Bronchial epithelial cell (primary cell): ENCODE measurements around the gene IFNG-AS1. TPM values are rescaled to one million over a fixed set of nuclear protein-coding genes. Genes with fewer than 3 reads are reported as not detected.

ENCODE experiments used
- DNase-seq: peaks from one replicate; pipeline ENCODE4 v3.0.0-alpha.2; 2010; ENCODE audit warnings: low read depth
- FAIRE-seq: peaks from 2 replicates; lab custom pipeline; 2011; peaks lifted over from hg19 to GRCh38; lab: Jason Lieb, UNC
- H3K27me3 ChIP-seq: 2 replicates; pipeline ENCODE4 v1.5.1; 2011; ENCODE audit warnings: low read length; ENCODE audit not compliant: control insufficient read depth, insufficient read depth
- H3K36me3 ChIP-seq: 2 replicates; pipeline ENCODE4 v1.5.1; 2011; ENCODE audit warnings: low read length; ENCODE audit not compliant: control insufficient read depth, insufficient read depth
- H3K4me3 ChIP-seq: 2 replicates; pipeline ENCODE4 v1.5.1; 2011; ENCODE audit warnings: mild to moderate bottlenecking, low read depth, low read length, control low read depth
- CTCF ChIP-seq: IDR thresholded peaks from 2 replicates; pipeline ENCODE4 v1.5.1; 2011; ENCODE audit warnings: mild to moderate bottlenecking, moderate library complexity, low read length, control low read depth, inconsistent platforms; ENCODE audit not compliant: insufficient read depth, severe bottlenecking
- total RNA-seq: library from RNA; depleted of rRNA; stranded (reverse); fragments of >200 nt; gene quantifications from 2 replicates; pipeline ENCODE4 v1.2.1, GENCODE V29; 2014

IFNG-AS1 gene
- total RNA-seq, 1 donor from 2014 or later, result not detected

DNA sequence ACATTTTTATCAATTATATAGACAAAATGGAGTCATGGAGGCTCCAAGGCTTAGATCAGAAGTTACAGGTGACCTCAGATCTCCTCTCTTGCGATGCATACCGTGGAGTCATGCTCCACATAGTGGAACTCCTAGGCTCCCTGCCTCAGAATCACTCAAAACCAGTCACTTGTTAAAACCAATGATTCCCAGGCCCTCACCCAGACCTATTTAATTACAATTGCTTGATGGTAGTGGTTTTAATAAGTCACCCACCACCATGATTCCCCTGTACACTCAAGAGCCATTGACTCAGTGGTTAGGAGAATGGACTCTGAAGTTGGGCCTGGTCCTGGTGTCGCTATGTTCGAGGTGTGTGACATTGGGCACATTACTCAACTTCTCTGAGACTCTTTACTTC is 26.9 kb downstream of the IFNG-AS1 start:
- DNase-seq, result no peak
- peak; percentile 76 for FAIRE-seq
- no peaks in the 10 kb centered on the region for H3K36me3 ChIP-seq
- no peak for TF ChIP-seq CTCF
- H3K4me3 ChIP-seq, result no peak overlapping the region
- H3K27me3 ChIP-seq, result peaks cover 3% of the 10 kb centered on the region

DNA sequence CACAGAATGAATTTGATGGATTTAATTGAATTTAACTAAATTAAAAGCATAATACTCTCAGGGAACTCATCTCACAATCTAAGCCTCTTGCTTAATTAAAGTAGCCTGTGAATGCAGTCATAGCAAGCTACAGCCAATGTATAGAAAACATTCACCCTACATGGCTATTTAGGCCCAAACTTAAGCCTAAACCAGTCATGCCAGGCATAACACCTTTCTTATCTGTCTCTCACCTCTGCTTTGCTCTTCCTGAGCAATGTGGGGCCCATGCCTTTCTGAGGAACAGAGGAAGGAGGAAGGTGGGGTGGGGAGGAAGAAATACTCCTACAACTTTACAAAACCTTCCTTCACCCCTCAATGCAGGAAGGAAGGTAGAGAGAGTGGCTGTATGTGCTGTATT is 29.1 kb downstream of the IFNG-AS1 start:
- Histone ChIP-seq H3K4me3 (no peak overlapping the region), H3K36me3 (no peaks in the 10 kb centered on the region), H3K27me3 (peaks cover 3% of the 10 kb centered on the region)
- no peak for TF ChIP-seq CTCF
- FAIRE-seq (no peak), DNase-seq (no peak)

DNA sequence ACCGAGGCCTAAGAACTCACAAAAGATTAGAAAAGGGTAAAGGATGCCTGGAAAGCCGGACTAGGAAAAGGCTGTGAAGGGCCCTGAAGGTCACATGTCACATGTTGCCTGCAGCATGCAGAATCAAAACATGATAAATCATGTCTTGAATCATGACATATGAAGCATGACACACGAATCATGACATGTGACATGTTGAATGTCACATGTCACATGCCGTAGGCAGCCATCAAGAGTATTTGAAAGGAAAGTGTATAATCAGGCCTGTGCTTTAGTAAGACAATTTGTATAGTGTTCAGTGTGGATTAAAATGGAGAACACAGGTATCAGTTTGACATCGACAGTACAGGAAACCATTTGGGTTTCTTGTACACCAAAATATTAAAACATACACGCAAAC is 30.8 kb downstream of the IFNG-AS1 start:
- Histone ChIP-seq H3K27me3 (peaks cover 3% of the 10 kb centered on the region), H3K36me3 (no peaks in the 10 kb centered on the region), H3K4me3 (no peak overlapping the region)
- no peak for DNase-seq
- no peak for TF ChIP-seq CTCF
- FAIRE-seq, result no peak

- peaks cover 2% of the 10 kb centered on the region for H3K27me3 ChIP-seq
- DNase-seq (no peak), FAIRE-seq (no peak)
- H3K4me3 ChIP-seq, result no peak overlapping the region
- no peak for TF ChIP-seq CTCF
- H3K36me3 ChIP-seq, result no peaks in the 10 kb centered on the region
These were observed 31.5 kb downstream of the IFNG-AS1 start for GRCh38 chr12:68020699-68021098.

- FAIRE-seq (no peak), DNase-seq (no peak)
These were observed 39.4 kb downstream of the IFNG-AS1 start for GRCh38 chr12:68028647-68029046.

More at GRCh38 chr12:68028647-68029046, 39.4 kb downstream of the IFNG-AS1 start:
- no peak overlapping the region for H3K4me3 ChIP-seq
- no peak for TF ChIP-seq CTCF
- H3K27me3 ChIP-seq, result peaks cover 2% of the 10 kb centered on the region
- H3K36me3 ChIP-seq, result no peaks in the 10 kb centered on the region
